NCI-H226 (cell line): ENCODE results near the gene ALPI.
"Not testable (repeated sequence)": the region's sequence is repeated elsewhere in the genome, so short reads cannot be mapped to it uniquely, and the experiment has no call there.

Source experiments
- DNase-seq: peaks from one replicate; pipeline ENCODE4 v3.0.0-alpha.2; 2015

Gene ALPI

GRCh38 chr2:232443669-232444408, 12.1 kb upstream of the ALPI start:
- not testable (repeated sequence) for DNase-seq

- peak; percentile 59 for DNase-seq
Observed at GRCh38 chr2:232444409-232445148, 11.4 kb upstream of the ALPI start.

- DNase-seq, result not testable (repeated sequence)
Observed at GRCh38 chr2:232445149-232445885, 10.6 kb upstream of the ALPI start.

GRCh38 chr2:232446266-232446777, 9.6 kb upstream of the ALPI start:
- not testable (repeated sequence) for DNase-seq

GRCh38 chr2:232447091-232447620, 8.8 kb upstream of the ALPI start:
- DNase-seq, result no peak

- DNase-seq, result no peak
Observed at GRCh38 chr2:232447638-232448303, 8.2 kb upstream of the ALPI start.

- DNase-seq, result no peak
Observed at GRCh38 chr2:232448304-232448690, 7.7 kb upstream of the ALPI start.

GRCh38 chr2:232449964-232450363, 6.0 kb upstream of the ALPI start:
- DNase-seq, result no peak

GRCh38 chr2:232451645-232452044, 4.3 kb upstream of the ALPI start:
- not testable (repeated sequence) for DNase-seq

- no peak for DNase-seq
Observed at GRCh38 chr2:232454630-232455029, 1.3 kb upstream of the ALPI start.

- no peak for DNase-seq
Observed at GRCh38 chr2:232456296-232457120, 555 bp downstream of the ALPI start.

- DNase-seq, result no peak
Observed at GRCh38 chr2:232457121-232458011, 1.4 kb downstream of the ALPI start.

- no peak for DNase-seq
Observed at GRCh38 chr2:232458051-232458660, 2.2 kb downstream of the ALPI start.

GRCh38 chr2:232458661-232459418, 2.9 kb downstream of the ALPI start:
- no peak for DNase-seq

- DNase-seq, result no peak
Observed at GRCh38 chr2:232459419-232460035, 3.6 kb downstream of the ALPI start.

- no peak for DNase-seq
Observed at GRCh38 chr2:232460171-232460570, 4.2 kb downstream of the ALPI start.

- no peak for DNase-seq
Observed at GRCh38 chr2:232463701-232464543, 8.0 kb downstream of the ALPI start.

- DNase-seq, result no peak
Observed at GRCh38 chr2:232464544-232464885, 8.6 kb downstream of the ALPI start.
